ENCODE data around the gene GRIA2.

GRIA2 gene

GRCh38 chr4:157389741-157390140 is 169.2 kb downstream of the GRIA2 start:
- DNase-seq = no peak

GRCh38 chr4:157405070-157405469 is 184.5 kb downstream of the GRIA2 start:
- DNase-seq = no peak
